SJCRH30 (cell line): ENCODE measurements around the gene TRAF6. TPM values are rescaled to one million over a fixed set of nuclear protein-coding genes. Genes with fewer than 3 reads are reported as not detected.
A peak's percentile ranks its signal among the peaks of the same experiment; 100 is the strongest.
"Not testable (repeated sequence)": the region's sequence is repeated elsewhere in the genome, so short reads cannot be mapped to it uniquely, and the experiment has no call there.

Experiments used
- DNase-seq, 2 experiments: peaks; one replicate each; pipeline ENCODE4 v3.0.0-alpha.2; 2015 to 2020
- H3K27ac ChIP-seq: fragments of 250-450 bp; sonication (Bioruptor Pico); 2 replicates; pipeline ENCODE4 v1.5.1; 2020; ENCODE audit warnings: mild to moderate bottlenecking, moderate library complexity
- H3K27me3 ChIP-seq: fragments of 250-450 bp; sonication (Bioruptor Pico); 2 replicates; pipeline ENCODE4 v1.5.1; 2020; ENCODE audit warnings: mild to moderate bottlenecking, moderate library complexity
- H3K36me3 ChIP-seq: fragments of 250-450 bp; sonication (Bioruptor Pico); 2 replicates; pipeline ENCODE4 v1.5.1; 2020; ENCODE audit warnings: mild to moderate bottlenecking, moderate library complexity
- H3K4me1 ChIP-seq: fragments of 250-450 bp; sonication (Bioruptor Pico); 2 replicates; pipeline ENCODE4 v1.5.1; 2020; ENCODE audit warnings: mild to moderate bottlenecking, moderate library complexity
- H3K4me3 ChIP-seq: fragments of 250-450 bp; sonication (Bioruptor Pico); 2 replicates; pipeline ENCODE4 v1.5.1; 2020; ENCODE audit warnings: mild to moderate bottlenecking, moderate library complexity
- H3K9me3 ChIP-seq: fragments of 250-450 bp; sonication (Bioruptor Pico); replicated peaks from 2 replicates; pipeline ENCODE4 v1.5.1; 2020; ENCODE audit warnings: mild to moderate bottlenecking, moderate library complexity
- total RNA-seq: library from RNA; depleted of rRNA; stranded (reverse); fragments of >200 nt; shearing (Covaris generic); gene quantifications from 2 replicates; pipeline ENCODE4 v1.2.3, GENCODE V29; 2014; rRNA removed

TRAF6 gene, protein sequence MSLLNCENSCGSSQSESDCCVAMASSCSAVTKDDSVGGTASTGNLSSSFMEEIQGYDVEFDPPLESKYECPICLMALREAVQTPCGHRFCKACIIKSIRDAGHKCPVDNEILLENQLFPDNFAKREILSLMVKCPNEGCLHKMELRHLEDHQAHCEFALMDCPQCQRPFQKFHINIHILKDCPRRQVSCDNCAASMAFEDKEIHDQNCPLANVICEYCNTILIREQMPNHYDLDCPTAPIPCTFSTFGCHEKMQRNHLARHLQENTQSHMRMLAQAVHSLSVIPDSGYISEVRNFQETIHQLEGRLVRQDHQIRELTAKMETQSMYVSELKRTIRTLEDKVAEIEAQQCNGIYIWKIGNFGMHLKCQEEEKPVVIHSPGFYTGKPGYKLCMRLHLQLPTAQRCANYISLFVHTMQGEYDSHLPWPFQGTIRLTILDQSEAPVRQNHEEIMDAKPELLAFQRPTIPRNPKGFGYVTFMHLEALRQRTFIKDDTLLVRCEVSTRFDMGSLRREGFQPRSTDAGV
- 10.4 and 12.3 TPM in 2 replicates for total RNA-seq

DNA sequence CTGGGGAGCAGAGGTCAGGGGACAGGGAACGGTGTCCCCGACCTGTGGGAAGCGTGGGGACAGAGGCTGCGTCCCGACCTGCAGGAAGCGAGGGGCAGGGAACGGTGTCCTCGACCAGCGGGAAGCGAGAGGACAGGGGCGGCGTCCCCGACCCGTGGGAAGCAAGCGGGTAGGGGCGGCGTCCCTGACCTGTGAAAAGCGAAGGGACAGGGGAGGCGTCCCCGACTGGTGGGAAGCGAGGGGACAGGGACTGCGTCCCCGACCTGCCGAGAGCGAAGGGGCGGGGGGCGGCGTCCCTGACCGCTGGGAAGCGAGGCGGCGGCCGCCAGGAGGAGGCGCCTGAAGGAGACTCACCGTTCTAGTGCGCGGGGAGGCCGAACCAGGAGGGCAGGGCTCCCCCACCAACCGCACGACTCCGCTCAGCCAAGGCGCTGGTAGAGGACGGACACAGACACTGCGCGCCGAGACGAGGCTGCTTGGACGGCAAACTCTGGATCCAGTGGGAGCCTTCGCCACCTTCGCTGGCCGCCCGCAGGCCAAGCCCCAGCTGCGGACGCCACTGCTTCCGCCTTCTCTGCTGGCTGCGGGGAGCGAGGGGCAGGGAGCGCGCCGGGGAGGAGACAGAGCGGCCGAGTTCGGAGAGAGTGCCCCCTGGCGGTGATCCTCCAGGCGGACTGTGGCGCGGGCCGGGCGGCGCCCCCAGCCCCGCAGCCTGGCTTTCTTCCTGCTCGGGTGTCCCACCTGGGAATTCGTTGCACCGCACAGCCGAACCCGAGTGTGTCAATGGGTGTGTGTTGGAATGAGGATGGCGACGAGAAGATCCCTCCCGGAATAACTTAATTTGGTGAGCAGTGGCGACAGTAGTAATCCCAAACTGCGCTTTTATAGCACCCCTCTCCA, at the start of gene TRAF6:
Gene TRAF6 (minus strand): TSS at position 579 of the 900 bp plus-strand sequence. CDS start 8,757 bp downstream, outside the sequence.
- Histone ChIP-seq H3K36me3 (no peaks in the 10 kb centered on the region), H3K9me3 (no peaks in the 10 kb centered on the region), H3K4me1 (no peaks in the 10 kb centered on the region), H3K4me3 (peak within 1 kb of the TSS; percentile 91), H3K27me3 (no peaks in the 10 kb centered on the region), H3K27ac (peak within 1 kb of the TSS; percentile 60)
- peak; percentile 90 to 93 for DNase-seq

DNA sequence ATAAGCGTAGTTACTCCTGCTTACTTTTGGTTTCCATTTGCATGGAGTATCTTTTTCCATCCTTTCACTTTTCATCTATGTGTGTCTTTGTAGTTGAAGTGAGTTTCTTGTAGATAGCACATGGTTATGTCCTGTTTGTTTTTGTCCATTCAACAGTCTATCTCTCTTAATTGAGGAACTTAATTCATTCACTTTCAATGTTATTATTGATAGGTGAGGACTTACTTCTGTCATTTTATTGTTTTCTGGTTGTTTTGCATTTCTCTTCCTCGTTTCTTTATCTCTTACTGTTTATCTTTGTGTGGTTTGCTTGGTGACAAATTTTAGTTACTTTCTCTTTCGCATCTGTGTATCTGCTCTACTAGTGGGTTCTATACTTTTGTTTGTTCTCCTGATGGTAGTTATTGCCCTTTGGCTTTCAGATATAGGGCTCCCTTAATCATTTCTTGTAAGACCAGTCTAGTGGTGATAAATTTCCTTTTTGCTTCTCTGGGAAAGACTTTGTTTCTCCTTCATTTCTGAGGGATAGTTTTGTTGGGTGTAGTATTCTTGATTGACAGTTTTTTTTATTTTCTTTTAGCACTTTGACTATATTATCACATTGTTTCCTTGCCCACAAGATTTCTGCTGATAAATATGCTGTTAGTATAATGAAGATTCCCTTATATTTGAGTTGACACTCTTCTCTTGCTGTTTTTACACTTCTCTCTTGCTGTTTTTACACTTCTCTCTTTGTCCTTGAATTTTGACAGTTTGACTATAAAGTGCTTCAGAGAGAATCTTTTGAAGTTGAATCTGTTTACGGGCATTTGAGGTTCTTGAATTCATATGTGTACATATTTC, 48.7 kb upstream of the TRAF6 start:
- DNase-seq: no peak
- Histone ChIP-seq H3K4me1 (no peaks in the 10 kb centered on the region), H3K27ac (no peak overlapping the region), H3K36me3 (no peaks in the 10 kb centered on the region), H3K27me3 (no peaks in the 10 kb centered on the region), H3K9me3 (no peaks in the 10 kb centered on the region), H3K4me3 (no peak overlapping the region)

DNA sequence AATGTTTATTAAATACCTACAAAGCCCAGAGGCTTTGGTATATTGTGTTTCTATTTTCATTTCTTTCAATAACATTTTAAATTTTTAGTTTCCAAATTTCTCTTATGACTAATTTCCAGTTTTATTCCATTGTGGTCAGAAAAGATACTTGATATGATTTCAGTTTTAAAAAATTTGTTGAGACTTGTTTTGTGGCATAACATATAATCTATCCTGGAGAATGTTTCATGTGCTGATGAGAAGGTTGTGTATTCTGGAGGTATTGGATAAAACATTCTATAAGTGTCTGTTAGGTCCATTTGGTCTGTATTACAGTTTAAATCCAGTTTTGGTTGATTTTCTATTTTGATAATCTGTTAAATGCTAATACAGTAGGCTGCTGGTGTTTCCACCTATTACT, 47.9 kb upstream of the TRAF6 start:
- no peaks in the 10 kb centered on the region for H3K4me1 ChIP-seq
- H3K27ac ChIP-seq: no peak overlapping the region
- no peak for DNase-seq
- no peaks in the 10 kb centered on the region for H3K27me3 ChIP-seq
- no peaks in the 10 kb centered on the region for H3K9me3 ChIP-seq
- no peaks in the 10 kb centered on the region for H3K36me3 ChIP-seq
- H3K4me3 ChIP-seq: no peak overlapping the region

DNA sequence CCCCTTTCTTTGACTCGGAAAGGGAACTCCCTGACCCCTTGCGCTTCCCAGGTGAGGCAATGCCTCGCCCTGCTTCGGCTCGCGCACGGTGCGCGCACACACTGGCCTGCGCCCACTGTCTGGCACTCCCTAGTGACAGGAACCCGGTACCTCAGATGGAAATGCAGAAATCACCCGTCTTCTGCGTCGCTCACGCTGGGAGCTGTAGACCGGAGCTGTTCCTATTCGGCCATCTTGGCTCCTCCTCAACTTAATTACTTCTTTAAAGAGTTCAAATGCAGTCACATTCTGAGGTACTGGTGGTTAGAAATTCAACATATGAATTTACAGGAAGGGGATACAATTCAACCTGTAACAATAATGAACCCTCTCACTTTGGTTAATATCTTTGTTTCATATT, 47.3 kb upstream of the TRAF6 start:
- H3K36me3 ChIP-seq, DNase-seq, H3K27me3 ChIP-seq, H3K27ac ChIP-seq, H3K4me1 ChIP-seq, H3K9me3 ChIP-seq, H3K4me3 ChIP-seq: not testable (repeated sequence)

DNA sequence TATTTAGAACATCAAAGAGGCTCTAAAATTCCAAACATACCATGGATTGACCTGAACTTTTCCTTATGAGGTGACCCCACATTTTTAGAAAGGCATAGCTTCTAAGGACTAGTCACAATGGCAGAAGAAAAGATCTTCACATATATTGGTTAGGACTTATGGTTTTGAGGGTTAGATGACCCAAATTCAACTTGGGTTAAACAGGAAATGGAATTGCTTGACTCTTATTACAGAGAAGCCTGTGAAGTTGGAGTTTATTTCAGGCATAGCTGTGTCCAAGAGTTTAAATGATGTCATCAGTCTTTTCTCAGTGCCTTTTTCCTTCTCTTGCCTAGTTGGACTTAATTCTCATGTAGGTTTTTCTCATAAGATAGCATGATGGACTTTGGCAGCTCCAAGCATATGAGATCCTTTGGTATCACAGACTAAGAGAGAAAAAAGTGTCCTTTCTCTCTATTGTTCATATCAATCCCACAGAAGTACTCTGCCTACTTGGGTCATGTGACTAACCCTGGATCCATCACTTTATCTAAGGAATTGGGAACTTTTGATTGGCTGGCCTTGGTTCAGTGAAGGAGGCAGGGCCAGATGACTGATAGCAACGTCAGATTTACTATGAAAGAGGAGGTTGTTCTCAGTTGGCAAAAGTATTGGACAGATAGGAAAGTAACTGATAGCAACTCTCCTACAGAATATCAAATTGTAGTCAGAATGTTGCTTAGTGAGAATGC, 40.5 kb upstream of the TRAF6 start:
- DNase-seq: no peak
- Histone ChIP-seq H3K9me3 (no peaks in the 10 kb centered on the region), H3K4me1 (no peaks in the 10 kb centered on the region), H3K4me3 (no peak overlapping the region), H3K27me3 (peaks cover 2% of the 10 kb centered on the region; the same call in 1 of the 2 replicates), H3K27ac (no peak overlapping the region), H3K36me3 (no peaks in the 10 kb centered on the region)

DNA sequence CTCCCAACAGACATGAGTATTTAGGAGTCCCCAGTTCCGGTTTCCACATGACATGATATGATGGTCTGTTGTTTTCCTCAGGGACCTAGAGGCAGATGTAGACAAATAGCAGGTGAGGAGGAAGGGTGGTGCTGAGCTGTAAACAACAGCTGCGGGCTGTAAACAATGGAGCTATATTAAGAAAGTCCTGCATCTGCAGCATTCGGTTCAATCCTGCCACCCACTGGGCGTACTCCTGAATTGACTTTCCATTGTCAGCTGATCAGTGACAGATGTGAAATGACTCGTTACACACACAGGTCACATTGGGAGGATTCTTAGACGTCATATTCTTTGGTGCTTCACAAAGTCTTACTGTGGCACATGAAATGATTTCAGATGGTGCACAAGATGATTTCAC, 30.9 kb upstream of the TRAF6 start:
- Histone ChIP-seq H3K27ac (no peak overlapping the region), H3K36me3 (no peaks in the 10 kb centered on the region), H3K27me3 (peaks cover 4% of the 10 kb centered on the region; the same call in 1 of the 2 replicates), H3K4me3 (no peak overlapping the region), H3K9me3 (no peaks in the 10 kb centered on the region), H3K4me1 (no peaks in the 10 kb centered on the region; the same call in 1 of the 2 replicates)
- DNase-seq: peak; percentile 58 to 72

DNA sequence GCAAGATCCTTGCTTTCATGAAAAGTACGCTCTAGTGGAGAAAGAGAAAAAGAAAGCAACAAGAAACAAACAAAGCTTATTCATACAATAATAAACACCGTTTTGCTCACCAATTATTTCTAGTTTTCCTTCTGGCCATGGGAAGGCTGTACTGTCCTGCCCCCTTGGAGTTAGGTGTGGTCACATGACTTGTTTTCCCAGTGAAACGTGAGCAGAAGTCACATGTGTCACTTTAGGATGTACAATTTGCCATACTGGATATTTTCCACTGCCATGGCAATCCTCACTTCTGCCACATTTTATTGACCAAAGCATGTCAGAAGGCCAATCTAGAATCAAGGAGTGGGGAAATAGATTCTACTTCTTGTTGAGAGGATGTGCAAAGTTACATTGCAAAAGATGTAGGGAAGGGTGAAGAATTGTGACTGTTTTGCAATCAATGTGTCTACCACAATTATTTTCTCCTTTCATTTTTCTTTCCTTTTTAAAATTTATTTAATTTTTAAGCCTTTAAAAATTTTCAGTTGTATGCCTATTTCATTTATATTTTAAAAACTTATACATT, 24.3 kb upstream of the TRAF6 start:
- Histone ChIP-seq H3K4me3 (no peak overlapping the region), H3K27ac (no peak overlapping the region), H3K9me3 (no peaks in the 10 kb centered on the region), H3K36me3 (no peaks in the 10 kb centered on the region), H3K4me1 (no peaks in the 10 kb centered on the region), H3K27me3 (no peaks in the 10 kb centered on the region)
- DNase-seq: peak in 1 of 2 experiments; percentile 10

DNA sequence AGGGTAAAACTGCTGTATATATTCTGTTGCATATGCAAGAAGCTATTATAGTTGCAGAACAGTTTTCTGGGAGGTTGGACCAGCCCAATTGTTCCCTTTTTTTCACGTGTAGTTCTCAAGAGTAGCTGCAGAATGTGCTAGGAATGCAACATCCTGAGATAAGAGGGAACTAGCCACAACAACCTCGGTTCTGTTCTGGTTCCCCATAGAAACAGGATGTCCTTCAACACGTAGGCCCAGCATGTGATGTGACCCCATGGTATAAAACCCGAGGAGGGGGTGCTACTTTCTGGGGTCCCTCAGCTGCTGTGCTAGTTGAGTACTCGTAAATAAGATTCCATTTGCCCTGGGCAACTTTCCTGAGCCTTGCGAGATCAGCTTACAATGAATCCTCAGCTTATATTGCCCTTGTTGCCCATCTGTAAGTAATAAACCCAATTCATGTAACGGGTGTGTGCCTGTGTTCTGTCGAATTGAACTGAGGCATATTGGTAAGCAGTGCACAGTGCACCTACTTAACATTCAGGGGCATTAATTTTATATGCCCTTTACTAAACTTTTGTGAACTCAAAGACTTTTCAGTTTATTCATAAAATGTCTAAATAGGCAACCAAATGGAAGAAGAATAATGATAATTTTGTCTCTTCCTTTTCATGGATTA, 23.0 kb upstream of the TRAF6 start:
- Histone ChIP-seq H3K4me1 (no peaks in the 10 kb centered on the region), H3K36me3 (no peaks in the 10 kb centered on the region), H3K9me3 (no peaks in the 10 kb centered on the region), H3K4me3 (no peak overlapping the region), H3K27ac (no peak overlapping the region), H3K27me3 (no peaks in the 10 kb centered on the region)
- no peak for DNase-seq

DNA sequence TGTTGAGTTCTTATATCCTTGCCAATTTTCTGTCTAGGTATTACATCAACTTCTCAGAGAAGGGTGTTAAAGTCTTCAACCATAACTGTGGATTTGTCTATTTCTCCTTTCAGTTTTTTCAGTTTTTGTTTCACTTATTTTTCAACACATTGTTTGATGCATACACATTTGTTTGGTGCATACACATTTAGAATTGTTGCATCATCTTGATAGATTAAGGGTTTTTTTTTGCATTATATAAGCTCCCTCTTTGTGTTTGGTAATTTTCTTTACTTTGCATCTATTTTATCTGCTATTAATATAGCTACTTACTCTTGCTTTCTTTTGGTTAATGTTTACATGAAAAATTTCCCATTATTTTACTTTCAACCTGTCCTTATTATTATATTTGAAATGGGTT, 20.8 kb upstream of the TRAF6 start:
- Histone ChIP-seq H3K36me3 (no peaks in the 10 kb centered on the region), H3K4me1 (no peaks in the 10 kb centered on the region), H3K9me3 (no peaks in the 10 kb centered on the region), H3K27ac (no peak overlapping the region), H3K27me3 (no peaks in the 10 kb centered on the region), H3K4me3 (no peak overlapping the region)
- DNase-seq: no peak

DNA sequence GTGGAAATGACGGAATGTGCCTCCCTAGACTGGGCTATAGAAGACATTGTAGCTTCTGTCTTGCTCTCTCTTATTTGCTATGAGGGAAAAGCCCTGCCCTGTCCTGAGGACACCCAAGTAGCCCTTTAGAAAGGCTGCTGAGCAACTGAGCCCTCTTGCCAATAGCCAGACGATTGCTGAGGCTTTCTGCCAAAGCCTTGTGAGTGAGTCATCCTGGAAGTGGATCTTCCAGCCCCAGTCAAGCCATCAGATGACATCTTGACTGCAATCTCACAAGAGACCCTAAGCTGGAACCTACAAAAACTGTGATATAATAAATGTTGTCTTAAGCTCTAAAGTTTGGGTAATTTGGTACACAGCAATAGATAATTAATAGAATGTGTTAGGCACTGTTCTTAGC, 3.9 kb upstream of the TRAF6 start:
- Histone ChIP-seq H3K27ac (no peak overlapping the region), H3K9me3 (no peaks in the 10 kb centered on the region), H3K4me1 (no peaks in the 10 kb centered on the region), H3K4me3 (no peak overlapping the region), H3K27me3 (no peaks in the 10 kb centered on the region), H3K36me3 (no peaks in the 10 kb centered on the region)
- no peak for DNase-seq

DNA sequence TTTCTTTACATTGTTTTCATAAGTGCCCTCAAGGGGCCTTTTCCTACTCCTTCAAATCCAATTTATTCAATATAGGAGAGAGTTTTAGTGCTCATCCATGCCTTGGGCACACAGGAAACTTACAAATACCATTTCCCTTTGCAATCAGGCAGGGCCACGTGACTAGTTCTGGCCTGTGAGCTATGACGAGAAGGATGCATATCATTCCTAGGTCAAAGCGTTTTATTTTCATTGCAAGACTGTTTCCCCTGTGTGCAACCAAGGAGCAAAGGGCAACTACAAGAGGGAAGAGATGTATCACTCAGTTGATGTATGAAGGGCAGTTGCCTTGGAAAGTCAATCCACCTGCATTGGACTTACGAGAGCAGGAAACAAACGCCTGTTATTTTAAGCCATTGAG, 1.9 kb upstream of the TRAF6 start:
- H3K27ac ChIP-seq: no peak overlapping the region
- no peaks in the 10 kb centered on the region for H3K36me3 ChIP-seq
- no peaks in the 10 kb centered on the region for H3K4me1 ChIP-seq
- H3K27me3 ChIP-seq: no peaks in the 10 kb centered on the region
- H3K4me3 ChIP-seq: no peak overlapping the region
- H3K9me3 ChIP-seq: no peaks in the 10 kb centered on the region
- no peak for DNase-seq

DNA sequence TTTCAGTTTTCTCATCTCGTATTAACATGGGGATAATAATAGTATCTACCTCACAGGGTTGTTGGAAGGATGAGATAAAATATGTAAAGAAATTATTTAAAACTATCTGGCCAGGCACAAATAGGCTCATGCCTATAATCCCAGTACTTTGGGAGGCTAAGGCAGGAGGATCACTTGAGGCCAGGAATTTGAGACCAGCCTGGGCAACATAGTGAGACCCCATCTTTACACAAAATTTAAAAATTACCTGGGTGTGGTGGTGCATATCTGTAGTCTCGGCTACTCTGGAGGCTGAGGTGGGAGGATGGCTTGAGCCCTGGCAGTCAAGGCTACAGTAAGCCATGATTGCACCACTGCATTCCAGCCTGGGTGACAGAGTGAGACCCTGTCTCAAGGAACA, 990 bp upstream of the TRAF6 start:
- not testable (repeated sequence) for H3K4me1 ChIP-seq, H3K36me3 ChIP-seq, H3K27me3 ChIP-seq, DNase-seq, H3K27ac ChIP-seq, H3K9me3 ChIP-seq
- H3K4me3 ChIP-seq: peak overlapping the region; percentile 91; the same call in 1 of the 2 replicates

DNA sequence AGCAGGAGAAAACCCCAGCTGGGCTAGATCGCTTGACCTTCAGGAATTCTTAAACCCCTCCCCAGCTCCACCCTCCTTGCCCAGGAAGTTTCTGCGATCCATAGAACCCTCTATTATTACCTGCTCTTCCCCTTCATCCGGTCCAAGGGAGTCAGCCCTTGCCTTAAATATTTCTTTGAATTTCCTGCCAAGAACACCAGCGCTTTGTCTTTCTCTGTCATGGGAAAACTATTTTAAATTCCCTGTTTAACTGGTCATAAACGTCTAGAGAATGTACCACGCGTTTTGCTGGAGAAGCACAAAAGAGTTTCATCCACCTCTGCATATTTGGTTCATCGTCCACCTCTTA, 496 bp upstream of the TRAF6 start:
- Histone ChIP-seq H3K4me3 (peak overlapping the region; percentile 91), H3K4me1 (no peaks in the 10 kb centered on the region), H3K27me3 (no peaks in the 10 kb centered on the region), H3K27ac (no peak overlapping the region; the same call in 1 of the 2 replicates), H3K9me3 (no peaks in the 10 kb centered on the region), H3K36me3 (no peaks in the 10 kb centered on the region)
- no peak for DNase-seq
